Testis (tissue), 2 donors: ENCODE results near the gene SKAP1.

Source experiments
- POLR2A ChIP-seq: fragments of 450-650 bp; IDR thresholded peaks from one replicate; pipeline ENCODE4 v1.6.1; 2017; ENCODE audit warnings: antibody characterized with exemption, mild to moderate bottlenecking, moderate library complexity
- TF ChIP-seq, protein P1 (sequence below), 3 experiments: fragments of 450-650 bp in 2 of 3; fragments of 200-600 bp in 1 of 3; sonication (generic) in 1 of 3; IDR thresholded peaks; one replicate each; pipeline ENCODE4 v1.5.1; 2016 to 2019; ENCODE audit warnings: antibody characterized with exemption in 3 of 3, mild to moderate bottlenecking in 2 of 3, moderate library complexity in 1 of 3

- TF ChIP-seq, protein P1, sequence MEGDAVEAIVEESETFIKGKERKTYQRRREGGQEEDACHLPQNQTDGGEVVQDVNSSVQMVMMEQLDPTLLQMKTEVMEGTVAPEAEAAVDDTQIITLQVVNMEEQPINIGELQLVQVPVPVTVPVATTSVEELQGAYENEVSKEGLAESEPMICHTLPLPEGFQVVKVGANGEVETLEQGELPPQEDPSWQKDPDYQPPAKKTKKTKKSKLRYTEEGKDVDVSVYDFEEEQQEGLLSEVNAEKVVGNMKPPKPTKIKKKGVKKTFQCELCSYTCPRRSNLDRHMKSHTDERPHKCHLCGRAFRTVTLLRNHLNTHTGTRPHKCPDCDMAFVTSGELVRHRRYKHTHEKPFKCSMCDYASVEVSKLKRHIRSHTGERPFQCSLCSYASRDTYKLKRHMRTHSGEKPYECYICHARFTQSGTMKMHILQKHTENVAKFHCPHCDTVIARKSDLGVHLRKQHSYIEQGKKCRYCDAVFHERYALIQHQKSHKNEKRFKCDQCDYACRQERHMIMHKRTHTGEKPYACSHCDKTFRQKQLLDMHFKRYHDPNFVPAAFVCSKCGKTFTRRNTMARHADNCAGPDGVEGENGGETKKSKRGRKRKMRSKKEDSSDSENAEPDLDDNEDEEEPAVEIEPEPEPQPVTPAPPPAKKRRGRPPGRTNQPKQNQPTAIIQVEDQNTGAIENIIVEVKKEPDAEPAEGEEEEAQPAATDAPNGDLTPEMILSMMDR (IDR thresholded peaks at IDR 0.05) = no peak
- no peak for TF ChIP-seq POLR2A
Measured at GRCh38 chr17:48438516-48439061, 8.6 kb upstream of the SKAP1 start.
